ENCODE measurements around the gene PIK3R5. TPM values are rescaled to one million over a fixed set of nuclear protein-coding genes. Genes with fewer than 3 reads are reported as not detected.

Gene PIK3R5
- total RNA-seq, 1 donor from 2014 or later, result 14.5 TPM

- DNase-seq (ENCODE audit: low spot score), result no peak
- Mint-ChIP-seq H3K9me3 (ENCODE audit: unreplicated experiment) (no peaks in the 10 kb centered on the region), H3K36me3 (ENCODE audit: low read depth, unreplicated experiment) (peaks cover 10% of the 10 kb centered on the region), H3K27me3 (ENCODE audit: unreplicated experiment) (peaks cover 8% of the 10 kb centered on the region), H3K4me1 (ENCODE audit: unreplicated experiment) (peaks cover 17% of the 10 kb centered on the region), H3K4me3 (ENCODE audit: unreplicated experiment) (peak overlapping the region; percentile 4), H3K27ac (ENCODE audit: unreplicated experiment) (no peak overlapping the region)
- TF ChIP-seq CTCF (IDR thresholded peaks at IDR 0.05; ENCODE audit: unreplicated experiment), result no peak
Observed at GRCh38 chr17:8960325-8961140, 5.0 kb downstream of the PIK3R5 start.

GRCh38 chr17:8959312-8959918, 6.1 kb downstream of the PIK3R5 start:
- Mint-ChIP-seq H3K9me3 (ENCODE audit: unreplicated experiment) (no peaks in the 10 kb centered on the region), H3K27ac (ENCODE audit: unreplicated experiment) (no peak overlapping the region), H3K36me3 (ENCODE audit: low read depth, unreplicated experiment) (peaks cover 10% of the 10 kb centered on the region), H3K4me3 (ENCODE audit: unreplicated experiment) (no peak overlapping the region), H3K4me1 (ENCODE audit: unreplicated experiment) (peaks cover 18% of the 10 kb centered on the region), H3K27me3 (ENCODE audit: unreplicated experiment) (peaks cover 7% of the 10 kb centered on the region)
- DNase-seq (ENCODE audit: low spot score), result no peak
- no peak for TF ChIP-seq CTCF (IDR thresholded peaks at IDR 0.05; ENCODE audit: unreplicated experiment)

GRCh38 chr17:8957721-8958120, 7.8 kb downstream of the PIK3R5 start:
- Mint-ChIP-seq H3K4me1 (ENCODE audit: unreplicated experiment) (peaks cover 18% of the 10 kb centered on the region), H3K4me3 (ENCODE audit: unreplicated experiment) (no peak overlapping the region), H3K9me3 (ENCODE audit: unreplicated experiment) (no peaks in the 10 kb centered on the region), H3K27me3 (ENCODE audit: unreplicated experiment) (peaks cover 4% of the 10 kb centered on the region), H3K36me3 (ENCODE audit: low read depth, unreplicated experiment) (peaks cover 10% of the 10 kb centered on the region), H3K27ac (ENCODE audit: unreplicated experiment) (no peak overlapping the region)
- TF ChIP-seq CTCF (IDR thresholded peaks at IDR 0.05; ENCODE audit: unreplicated experiment), result no peak
- DNase-seq (ENCODE audit: low spot score), result no peak

GRCh38 chr17:8956465-8956902, 9.0 kb downstream of the PIK3R5 start:
- no peak for DNase-seq (ENCODE audit: low spot score)
- H3K27me3 Mint-ChIP-seq (ENCODE audit: unreplicated experiment), result peaks cover 6% of the 10 kb centered on the region
- peak overlapping the region; percentile 17 for H3K4me3 Mint-ChIP-seq (ENCODE audit: unreplicated experiment)
- H3K9me3 Mint-ChIP-seq (ENCODE audit: unreplicated experiment), result no peaks in the 10 kb centered on the region
- peaks cover 18% of the 10 kb centered on the region for H3K4me1 Mint-ChIP-seq (ENCODE audit: unreplicated experiment)
- TF ChIP-seq CTCF (IDR thresholded peaks at IDR 0.05; ENCODE audit: unreplicated experiment), result no peak
- H3K36me3 Mint-ChIP-seq (ENCODE audit: low read depth, unreplicated experiment), result peaks cover 7% of the 10 kb centered on the region
- H3K27ac Mint-ChIP-seq (ENCODE audit: unreplicated experiment), result no peak overlapping the region

Measured in endothelial cell (in vitro differentiated cells).